Skeletal muscle tissue (tissue), 4 donors: ENCODE measurements around the gene HTR7. TPM values are rescaled to one million over a fixed set of nuclear protein-coding genes. Genes with fewer than 3 reads are reported as not detected.
A peak's percentile ranks its signal among the peaks of the same experiment; 100 is the strongest.
"Not testable (repeated sequence)": the region's sequence is repeated elsewhere in the genome, so short reads cannot be mapped to it uniquely, and the experiment has no call there.

ENCODE experiments used
- H3K27ac ChIP-seq: one replicate; pipeline ENCODE4 v1.7.0; 2013; ENCODE audit warnings: mild to moderate bottlenecking, low read depth, low read length, inconsistent platforms
- H3K27me3 ChIP-seq, 3 donors: one replicate each; pipeline ENCODE4 v1.7.0; 2013; ENCODE audit warnings: low read length in 3 of 3; ENCODE audit not compliant: control insufficient read depth in 3 of 3, insufficient read depth in 3 of 3
- H3K36me3 ChIP-seq, 3 donors: one replicate each; pipeline ENCODE4 v1.7.0; 2013; ENCODE audit warnings: low read length in 3 of 3; ENCODE audit not compliant: control insufficient read depth in 3 of 3, insufficient read depth in 3 of 3
- H3K4me1 ChIP-seq, 3 donors: one replicate each; pipeline ENCODE4 v1.7.0; 2013; ENCODE audit warnings: low read length in 3 of 3, mild to moderate bottlenecking in 3 of 3; ENCODE audit not compliant: control insufficient read depth in 3 of 3, insufficient read depth in 3 of 3
- H3K4me3 ChIP-seq, 3 donors: one replicate each; pipeline ENCODE4 v1.7.0; 2013; ENCODE audit warnings: low read length in 3 of 3
- H3K9ac ChIP-seq, 3 donors: one replicate each; pipeline ENCODE4 v1.7.0; 2013; ENCODE audit warnings: low read length in 3 of 3, mild to moderate bottlenecking in 3 of 3, moderate library complexity in 2 of 3, low read depth in 1 of 3
- H3K9me3 ChIP-seq, 3 donors: one replicate each; pipeline ENCODE4 v1.7.0; 2013; ENCODE audit warnings: low read length in 3 of 3; ENCODE audit not compliant: control insufficient read depth in 3 of 3
- total RNA-seq: library from RNA; depleted of rRNA; stranded (reverse); fragments of >200 nt; gene quantifications from one replicate; pipeline ENCODE4 v1.2.3, GENCODE V29; 2014
- donor health status: Osteomylitis.

HTR7 gene
- total RNA-seq, result under 0.01 TPM

GRCh38 chr10:90857635-90858460 is at the start of gene HTR7:
Gene HTR7, minus strand, starts transcription at chr10:90858039. Its CDS starts 368 bp downstream, at chr10:90857671.
- Histone ChIP-seq H3K27ac (no peak within 1 kb of the TSS), H3K9me3 (no peaks in the 10 kb centered on the region), H3K36me3 (no peaks in the 10 kb centered on the region), H3K4me1 (peaks cover 4 to 7% (median 6%) of the 10 kb centered on the region in 3 donors), H3K9ac (peak within 1 kb of the TSS in 2 of 3 donors; percentile 65 to 73), H3K27me3 (peaks cover 18 to 36% (median 28%) of the 10 kb centered on the region in 3 donors), H3K4me3 (peak within 1 kb of the TSS; percentile 68 to 73 (median 70))

GRCh38 chr10:90906596-90906995 is 48.8 kb upstream of the HTR7 start:
- Histone ChIP-seq H3K27me3 (no peaks in the 10 kb centered on the region), H3K27ac (no peak overlapping the region), H3K4me3 (no peak overlapping the region), H3K4me1 (peaks cover 0 to under 1% (median 0%) of the 10 kb centered on the region in 3 donors), H3K9ac (no peak overlapping the region), H3K9me3 (no peaks in the 10 kb centered on the region), H3K36me3 (peaks cover 0 to 13% (median 7%) of the 10 kb centered on the region in 3 donors)

- peaks cover 0 to 17% (median 7%) of the 10 kb centered on the region in 3 donors for H3K36me3 ChIP-seq
- no peaks in the 10 kb centered on the region for H3K9me3 ChIP-seq
- H3K27ac ChIP-seq, result no peak overlapping the region
- H3K4me3 ChIP-seq, result no peak overlapping the region
- H3K9ac ChIP-seq, result no peak overlapping the region
- no peaks in the 10 kb centered on the region for H3K27me3 ChIP-seq
- no peaks in the 10 kb centered on the region for H3K4me1 ChIP-seq
Measured at GRCh38 chr10:90905925-90906324, 48.1 kb upstream of the HTR7 start.

GRCh38 chr10:90896916-90897315 is 39.1 kb upstream of the HTR7 start:
- H3K4me1 ChIP-seq, H3K9ac ChIP-seq, H3K27me3 ChIP-seq, H3K27ac ChIP-seq, H3K4me3 ChIP-seq, H3K9me3 ChIP-seq: not testable (repeated sequence)
- H3K36me3 ChIP-seq, result peaks cover 7 to 42% (median 19%) of the 10 kb centered on the region in 3 donors

GRCh38 chr10:90893190-90893589 is 35.4 kb upstream of the HTR7 start:
- no peaks in the 10 kb centered on the region for H3K9me3 ChIP-seq
- H3K4me1 ChIP-seq, result no peaks in the 10 kb centered on the region
- peaks cover 11 to 46% (median 29%) of the 10 kb centered on the region in 3 donors for H3K36me3 ChIP-seq
- H3K27ac ChIP-seq, result no peak overlapping the region
- H3K4me3 ChIP-seq, result no peak overlapping the region
- no peak overlapping the region for H3K9ac ChIP-seq
- no peaks in the 10 kb centered on the region for H3K27me3 ChIP-seq

- H3K4me1 ChIP-seq, result no peaks in the 10 kb centered on the region
- peaks cover 11 to 62% (median 27%) of the 10 kb centered on the region in 3 donors for H3K36me3 ChIP-seq
- no peak overlapping the region for H3K4me3 ChIP-seq
- no peaks in the 10 kb centered on the region for H3K27me3 ChIP-seq
- no peak overlapping the region for H3K9ac ChIP-seq
- H3K9me3 ChIP-seq, result no peaks in the 10 kb centered on the region
- H3K27ac ChIP-seq, result no peak overlapping the region
Measured at GRCh38 chr10:90890347-90890746, 32.5 kb upstream of the HTR7 start.

- Histone ChIP-seq H3K36me3 (peaks cover 10 to 60% (median 24%) of the 10 kb centered on the region in 3 donors), H3K27ac (no peak overlapping the region), H3K4me3 (no peak overlapping the region), H3K27me3 (no peaks in the 10 kb centered on the region), H3K9me3 (no peaks in the 10 kb centered on the region), H3K9ac (no peak overlapping the region), H3K4me1 (peaks cover 2 to 5% (median 2%) of the 10 kb centered on the region in 3 donors)
Measured at GRCh38 chr10:90889636-90890035, 31.8 kb upstream of the HTR7 start.

- Histone ChIP-seq H3K27ac (no peak overlapping the region), H3K9me3 (no peaks in the 10 kb centered on the region), H3K27me3 (no peaks in the 10 kb centered on the region), H3K4me3 (no peak overlapping the region), H3K36me3 (peaks cover 8 to 53% (median 19%) of the 10 kb centered on the region in 3 donors), H3K9ac (no peak overlapping the region), H3K4me1 (peaks cover 6 to 8% (median 7%) of the 10 kb centered on the region in 3 donors)
Measured at GRCh38 chr10:90888387-90888786, 30.5 kb upstream of the HTR7 start.

GRCh38 chr10:90887555-90887954 is 29.7 kb upstream of the HTR7 start:
- no peak overlapping the region for H3K4me3 ChIP-seq
- H3K36me3 ChIP-seq, result peaks cover 8 to 51% (median 19%) of the 10 kb centered on the region in 3 donors
- no peak overlapping the region for H3K27ac ChIP-seq
- H3K27me3 ChIP-seq, result no peaks in the 10 kb centered on the region
- H3K4me1 ChIP-seq, result peaks cover 6 to 8% (median 7%) of the 10 kb centered on the region in 3 donors
- no peaks in the 10 kb centered on the region for H3K9me3 ChIP-seq
- H3K9ac ChIP-seq, result no peak overlapping the region

- Histone ChIP-seq H3K4me1 (peaks cover 6 to 8% (median 7%) of the 10 kb centered on the region in 3 donors), H3K9me3 (no peaks in the 10 kb centered on the region), H3K4me3 (no peak overlapping the region), H3K27me3 (no peaks in the 10 kb centered on the region), H3K36me3 (peaks cover 8 to 39% (median 11%) of the 10 kb centered on the region in 3 donors), H3K27ac (no peak overlapping the region), H3K9ac (peak overlapping the region in 1 of 3 donors; percentile 3)
Measured at GRCh38 chr10:90885176-90885575, 27.3 kb upstream of the HTR7 start.
